ENCODE data around the gene NDOR1.
"Not testable (repeated sequence)": the region's sequence is repeated elsewhere in the genome, so short reads cannot be mapped to it uniquely, and the experiment has no call there.

NDOR1 gene

DNA sequence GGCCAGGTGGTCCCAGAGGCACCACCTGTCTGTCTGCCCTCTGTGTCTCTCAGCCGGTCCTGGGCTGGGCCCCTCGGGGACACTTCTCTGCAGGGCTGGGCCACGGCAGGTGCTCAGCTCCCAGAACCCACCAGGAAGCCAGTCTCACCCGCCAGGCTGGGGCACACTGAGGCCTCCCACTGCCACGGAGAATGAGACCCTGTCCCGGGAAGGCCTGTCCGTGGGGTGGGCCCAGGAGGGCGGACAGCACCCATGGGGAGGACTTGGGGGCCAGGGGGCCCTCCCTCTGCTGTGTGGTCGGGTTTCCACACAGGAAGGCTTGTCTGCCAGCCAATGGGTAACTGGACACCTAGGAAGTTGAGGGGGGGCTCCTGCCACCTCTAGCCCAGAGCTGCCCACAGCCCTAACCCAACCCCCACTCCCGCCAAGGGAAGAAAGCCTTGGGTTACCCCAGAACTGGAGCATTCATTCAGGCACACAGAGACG lies 31.5 kb downstream of the NDOR1 start:
- H3K9ac ChIP-seq (ENCODE audit: low read length in 2 of 2): no peak overlapping the region
- H3K27ac ChIP-seq (ENCODE audit: low read length): no peak overlapping the region

DNA sequence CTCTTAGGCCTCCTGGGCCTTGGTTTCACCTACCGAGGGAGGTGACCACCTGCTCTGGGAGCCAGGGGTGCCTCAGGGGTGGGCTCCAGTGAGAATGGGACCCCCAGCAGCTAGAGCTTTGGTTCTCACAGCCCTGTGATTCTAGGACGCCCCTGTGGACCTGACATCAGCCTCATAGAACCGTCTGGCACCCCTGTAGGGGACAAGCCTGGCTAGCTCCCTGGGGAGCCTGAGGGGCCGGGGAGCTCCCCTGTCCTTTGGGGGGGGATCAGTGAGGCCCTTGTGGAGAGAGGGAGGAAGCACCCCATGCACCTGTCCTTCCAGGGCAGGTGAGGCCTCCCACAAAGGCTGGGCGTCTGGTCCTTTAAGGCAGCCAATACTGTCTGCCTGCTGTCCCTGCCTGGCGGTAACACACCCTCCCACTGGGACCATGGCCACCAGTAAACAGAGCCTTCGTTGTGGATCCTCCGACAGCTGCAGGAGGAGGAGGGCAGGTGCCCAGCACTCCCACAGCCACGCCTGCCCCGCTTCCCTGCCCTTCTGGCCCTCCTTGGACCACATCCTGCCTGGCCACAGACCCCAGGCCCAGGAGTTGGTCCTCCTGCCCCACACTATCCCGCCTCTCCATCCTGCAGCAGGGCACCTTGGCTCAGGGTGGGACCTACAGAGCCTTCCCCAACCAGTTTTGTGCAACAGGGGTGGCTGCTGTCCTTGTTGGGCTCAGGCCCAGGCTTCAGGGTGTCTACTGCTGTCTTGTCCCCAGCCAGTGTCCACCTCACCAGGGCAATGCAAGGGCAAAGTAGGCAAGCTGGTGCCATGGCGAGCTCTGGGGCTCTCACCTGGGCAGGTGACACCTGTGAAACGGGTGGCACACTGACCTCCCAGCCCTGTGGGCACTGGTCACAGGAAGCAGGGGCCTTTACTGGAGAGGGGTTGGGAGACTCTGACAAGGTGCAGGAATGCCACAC lies 32.5 kb downstream of the NDOR1 start:
- Histone ChIP-seq H3K27me3 (ENCODE audit: control insufficient read depth in 1 of 2, insufficient read depth in 2 of 2, low read length in 2 of 2) (peaks cover 9 to 15% of the 10 kb centered on the region in 2 donors), H3K4me1 (ENCODE audit: control insufficient read depth, insufficient read depth, low read length) (peaks cover 47% of the 10 kb centered on the region), H3K9ac (ENCODE audit: low read length in 2 of 2) (no peak overlapping the region), H3K27ac (ENCODE audit: low read length) (no peak overlapping the region), H3K9me3 (ENCODE audit: control insufficient read depth in 2 of 2, low read length in 2 of 2) (no peaks in the 10 kb centered on the region), H3K36me3 (ENCODE audit: control insufficient read depth in 2 of 2, insufficient read depth in 2 of 2, low read length in 2 of 2) (peaks cover 6 to 10% of the 10 kb centered on the region in 2 donors), H3K4me3 (ENCODE audit: low read length in 2 of 2) (no peak overlapping the region)

More for the DNA sequence above, 31.5 kb downstream of the NDOR1 start:
- Histone ChIP-seq H3K4me3 (ENCODE audit: low read length in 2 of 2) (peak overlapping the region in 1 of 2 donors; percentile 35), H3K27me3 (ENCODE audit: control insufficient read depth in 1 of 2, insufficient read depth in 2 of 2, low read length in 2 of 2) (peaks cover 17% of the 10 kb centered on the region in 2 donors), H3K4me1 (ENCODE audit: control insufficient read depth, insufficient read depth, low read length) (peaks cover 37% of the 10 kb centered on the region), H3K36me3 (ENCODE audit: control insufficient read depth in 2 of 2, insufficient read depth in 2 of 2, low read length in 2 of 2) (peaks cover 0 to under 1% of the 10 kb centered on the region in 2 donors), H3K9me3 (ENCODE audit: control insufficient read depth in 2 of 2, low read length in 2 of 2) (no peaks in the 10 kb centered on the region)

DNA sequence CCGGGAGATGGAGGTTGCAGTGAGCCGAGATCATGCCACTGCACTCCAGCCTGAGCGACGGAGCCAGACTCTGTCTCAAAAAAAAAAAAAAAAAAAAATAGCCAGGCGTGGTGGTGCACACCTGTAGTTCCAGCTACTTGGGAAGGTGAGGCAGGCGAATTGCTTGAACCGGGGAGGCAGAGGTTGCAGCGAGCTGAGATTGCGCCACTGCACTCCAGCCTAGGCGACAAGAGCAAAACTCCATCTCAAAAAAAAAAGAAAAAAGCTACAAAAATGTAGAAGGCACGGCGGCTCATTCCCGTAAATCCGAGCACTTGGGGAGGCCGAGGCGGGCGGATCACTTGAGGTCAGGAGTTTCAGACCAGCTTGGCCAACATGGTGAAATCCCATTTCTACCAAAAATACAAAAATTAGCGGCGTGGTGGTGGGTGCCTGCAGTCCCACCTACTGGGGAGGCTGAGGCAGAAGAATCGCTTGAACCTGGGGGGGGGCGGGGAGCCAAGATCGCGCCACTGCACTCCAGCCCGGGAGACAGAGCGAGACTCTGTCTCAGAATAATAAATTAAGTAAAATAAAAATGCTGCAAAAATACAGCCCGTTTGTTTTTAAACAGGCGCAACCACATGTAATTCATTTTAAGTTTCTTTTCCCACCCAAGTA lies 34.2 kb downstream of the NDOR1 start:
- peak overlapping the region; percentile 29 to 66 for H3K9ac ChIP-seq (ENCODE audit: low read length in 2 of 2)
- H3K4me1 ChIP-seq (ENCODE audit: control insufficient read depth, insufficient read depth, low read length): peaks cover 57% of the 10 kb centered on the region
- H3K4me3 ChIP-seq (ENCODE audit: low read length in 2 of 2): peak overlapping the region; percentile 69 to 84
- not testable (repeated sequence) for H3K9me3 ChIP-seq (ENCODE audit: control insufficient read depth in 2 of 2, low read length in 2 of 2); H3K27me3 ChIP-seq (ENCODE audit: control insufficient read depth in 1 of 2, insufficient read depth in 2 of 2, low read length in 2 of 2)
- peak overlapping the region; percentile 88 for H3K27ac ChIP-seq (ENCODE audit: low read length)
- H3K36me3 ChIP-seq (ENCODE audit: control insufficient read depth in 2 of 2, insufficient read depth in 2 of 2, low read length in 2 of 2): peaks cover 10 to 16% of the 10 kb centered on the region in 2 donors

DNA sequence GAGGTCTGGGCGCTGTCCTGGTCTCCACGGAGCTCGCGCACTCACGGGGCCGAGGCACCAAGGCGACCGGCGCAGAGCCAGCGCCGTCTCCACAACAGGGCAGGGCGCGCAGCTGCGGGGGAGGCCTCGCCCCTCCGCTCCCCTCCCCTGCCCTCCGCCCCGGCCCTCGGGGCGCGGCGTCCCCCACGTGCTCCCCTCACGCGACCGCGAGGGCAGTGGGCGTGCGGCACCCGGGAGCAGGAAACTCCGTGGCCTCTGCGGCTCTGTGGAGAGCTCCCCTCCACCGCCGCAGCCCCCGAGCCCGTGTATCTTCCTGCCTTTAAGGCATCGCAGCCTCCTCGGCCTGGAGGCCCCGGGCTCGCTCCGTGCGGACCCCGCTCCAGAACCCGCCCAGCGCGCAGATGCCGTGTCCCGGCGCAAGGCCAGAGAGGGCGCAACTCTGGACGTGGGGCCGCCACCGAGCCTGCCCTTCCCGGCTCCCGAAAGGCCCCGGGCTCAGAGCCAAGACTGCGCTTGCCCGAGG lies 34.9 kb downstream of the NDOR1 start:
- Histone ChIP-seq H3K9ac (ENCODE audit: low read length in 2 of 2) (peak overlapping the region; percentile 66 to 71), H3K4me3 (ENCODE audit: low read length in 2 of 2) (peak overlapping the region; percentile 69 to 84), H3K36me3 (ENCODE audit: control insufficient read depth in 2 of 2, insufficient read depth in 2 of 2, low read length in 2 of 2) (peaks cover 10 to 16% of the 10 kb centered on the region in 2 donors), H3K27me3 (ENCODE audit: control insufficient read depth in 1 of 2, insufficient read depth in 2 of 2, low read length in 2 of 2) (peaks cover 0 to 2% of the 10 kb centered on the region in 2 donors), H3K27ac (ENCODE audit: low read length) (peak overlapping the region; percentile 88), H3K4me1 (ENCODE audit: control insufficient read depth, insufficient read depth, low read length) (peaks cover 57% of the 10 kb centered on the region), H3K9me3 (ENCODE audit: control insufficient read depth in 2 of 2, low read length in 2 of 2) (no peaks in the 10 kb centered on the region)

DNA sequence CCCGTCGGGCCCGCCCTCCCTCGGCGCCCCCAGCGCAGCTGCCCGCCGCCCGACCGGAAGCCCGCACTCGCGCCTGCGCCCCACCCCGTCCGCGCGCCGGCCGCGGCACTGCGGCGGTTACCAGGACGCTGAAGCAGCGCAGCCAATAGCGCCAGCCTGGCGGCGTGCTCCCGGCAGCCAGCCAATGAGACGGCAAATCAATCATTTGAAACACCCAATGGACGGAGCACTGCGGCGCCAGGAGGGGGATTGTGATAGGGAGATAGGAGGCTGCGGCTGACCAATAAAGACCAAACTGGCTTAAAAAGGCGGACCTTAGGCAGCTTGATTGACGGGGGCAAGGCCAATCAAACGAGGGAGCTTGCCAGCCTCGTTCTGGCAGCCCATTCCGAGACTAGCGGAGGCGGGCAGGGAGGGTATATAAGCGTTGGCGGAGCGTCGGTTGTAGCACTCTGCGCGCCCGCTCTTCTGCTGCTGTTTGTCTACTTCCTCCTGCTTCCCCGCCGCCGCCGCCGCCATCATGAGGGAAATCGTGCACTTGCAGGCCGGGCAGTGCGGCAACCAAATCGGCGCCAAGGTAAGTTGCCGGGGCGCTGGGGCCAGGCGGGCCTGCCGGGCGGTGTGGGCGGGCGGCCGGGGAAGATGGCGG lies 35.5 kb downstream of the NDOR1 start, which contains the start of gene TUBB4B:
TUBB4B (plus strand) TSS at position 447 of the 649 bp plus-strand sequence; CDS start at position 521, 74 bp downstream.
- H3K27me3 ChIP-seq (ENCODE audit: control insufficient read depth in 1 of 2, insufficient read depth in 2 of 2, low read length in 2 of 2): no peaks in the 10 kb centered on the region
- H3K9ac ChIP-seq (ENCODE audit: low read length in 2 of 2): peak within 1 kb of the TSS; percentile 71 to 75
- no peaks in the 10 kb centered on the region for H3K9me3 ChIP-seq (ENCODE audit: control insufficient read depth in 2 of 2, low read length in 2 of 2)
- peak within 1 kb of the TSS; percentile 79 to 84 for H3K4me3 ChIP-seq (ENCODE audit: low read length in 2 of 2)
- peaks cover 10 to 16% of the 10 kb centered on the region in 2 donors for H3K36me3 ChIP-seq (ENCODE audit: control insufficient read depth in 2 of 2, insufficient read depth in 2 of 2, low read length in 2 of 2)
- H3K4me1 ChIP-seq (ENCODE audit: control insufficient read depth, insufficient read depth, low read length): peaks cover 53% of the 10 kb centered on the region
- peak within 1 kb of the TSS; percentile 88 for H3K27ac ChIP-seq (ENCODE audit: low read length)

DNA sequence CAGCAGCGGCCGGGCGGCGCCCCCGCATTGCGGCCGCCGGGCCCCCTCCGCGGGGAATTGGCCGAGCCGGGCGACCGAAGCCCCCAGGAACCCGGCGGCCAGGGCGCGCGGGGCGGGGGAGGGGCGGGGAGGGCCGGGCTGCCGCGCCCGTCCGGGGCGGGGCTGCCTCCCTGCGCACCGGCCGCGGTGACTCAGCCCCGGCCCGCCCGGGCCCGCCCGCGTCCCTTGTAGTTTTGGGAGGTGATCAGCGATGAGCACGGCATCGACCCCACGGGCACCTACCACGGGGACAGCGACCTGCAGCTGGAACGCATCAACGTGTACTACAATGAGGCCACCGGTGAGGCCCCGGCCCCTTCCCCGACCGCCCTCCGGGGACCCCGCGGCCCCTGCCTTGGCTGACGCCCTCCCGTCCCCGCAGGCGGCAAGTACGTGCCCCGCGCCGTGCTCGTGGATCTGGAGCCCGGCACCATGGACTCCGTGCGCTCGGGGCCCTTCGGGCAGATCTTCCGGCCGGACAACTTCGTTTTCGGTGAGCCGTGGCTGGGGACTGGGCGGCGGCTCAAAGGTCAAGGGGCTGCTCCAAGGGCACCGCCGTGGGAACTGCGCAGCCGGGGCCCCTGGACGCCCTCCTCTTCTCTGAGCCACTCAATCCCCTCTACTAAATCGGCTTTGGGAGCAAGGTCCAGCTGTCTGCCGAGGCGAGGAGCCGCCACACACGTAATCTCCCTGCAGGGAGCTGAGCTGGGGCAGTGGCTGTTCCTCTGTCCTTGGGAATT lies 36.2 kb downstream of the NDOR1 start:
- H3K27ac ChIP-seq (ENCODE audit: low read length): peak overlapping the region; percentile 75
- peaks cover 10 to 16% of the 10 kb centered on the region in 2 donors for H3K36me3 ChIP-seq (ENCODE audit: control insufficient read depth in 2 of 2, insufficient read depth in 2 of 2, low read length in 2 of 2)
- peaks cover 46% of the 10 kb centered on the region for H3K4me1 ChIP-seq (ENCODE audit: control insufficient read depth, insufficient read depth, low read length)
- no peaks in the 10 kb centered on the region for H3K9me3 ChIP-seq (ENCODE audit: control insufficient read depth in 2 of 2, low read length in 2 of 2)
- H3K27me3 ChIP-seq (ENCODE audit: control insufficient read depth in 1 of 2, insufficient read depth in 2 of 2, low read length in 2 of 2): no peaks in the 10 kb centered on the region
- H3K9ac ChIP-seq (ENCODE audit: low read length in 2 of 2): peak overlapping the region; percentile 68 to 75
- peak overlapping the region; percentile 79 to 84 for H3K4me3 ChIP-seq (ENCODE audit: low read length in 2 of 2)

DNA sequence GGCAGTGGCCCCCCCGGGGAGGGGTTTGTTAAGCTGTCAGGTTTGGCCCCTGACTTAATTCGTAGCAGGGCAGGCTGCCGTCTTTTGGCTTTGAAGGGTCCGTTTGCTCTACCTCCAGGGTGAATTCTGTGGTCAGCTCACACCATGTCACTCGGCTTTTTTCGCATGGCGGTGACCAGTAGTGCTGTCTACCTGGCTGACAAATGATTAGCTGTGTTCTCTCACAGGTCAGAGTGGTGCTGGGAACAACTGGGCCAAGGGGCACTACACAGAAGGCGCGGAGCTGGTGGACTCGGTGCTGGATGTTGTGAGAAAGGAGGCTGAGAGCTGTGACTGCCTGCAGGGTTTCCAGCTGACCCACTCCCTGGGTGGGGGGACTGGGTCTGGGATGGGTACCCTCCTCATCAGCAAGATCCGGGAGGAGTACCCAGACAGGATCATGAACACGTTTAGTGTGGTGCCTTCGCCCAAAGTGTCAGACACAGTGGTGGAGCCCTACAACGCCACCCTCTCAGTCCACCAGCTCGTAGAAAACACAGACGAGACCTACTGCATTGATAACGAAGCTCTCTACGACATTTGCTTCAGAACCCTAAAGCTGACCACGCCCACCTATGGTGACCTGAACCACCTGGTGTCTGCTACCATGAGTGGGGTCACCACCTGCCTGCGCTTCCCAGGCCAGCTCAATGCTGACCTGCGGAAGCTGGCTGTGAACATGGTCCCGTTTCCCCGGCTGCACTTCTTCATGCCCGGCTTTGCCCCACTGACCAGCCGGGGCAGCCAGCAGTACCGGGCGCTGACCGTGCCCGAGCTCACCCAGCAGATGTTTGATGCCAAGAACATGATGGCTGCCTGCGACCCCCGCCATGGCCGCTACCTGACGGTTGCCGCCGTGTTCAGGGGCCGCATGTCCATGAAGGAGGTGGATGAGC lies 37.0 kb downstream of the NDOR1 start:
- H3K27ac ChIP-seq (ENCODE audit: low read length): peak overlapping the region; percentile 75
- peaks cover 10 to 16% of the 10 kb centered on the region in 2 donors for H3K36me3 ChIP-seq (ENCODE audit: control insufficient read depth in 2 of 2, insufficient read depth in 2 of 2, low read length in 2 of 2)
- peak overlapping the region; percentile 79 to 84 for H3K4me3 ChIP-seq (ENCODE audit: low read length in 2 of 2)
- H3K9ac ChIP-seq (ENCODE audit: low read length in 2 of 2): peak overlapping the region; percentile 68 to 75
- peaks cover 38% of the 10 kb centered on the region for H3K4me1 ChIP-seq (ENCODE audit: control insufficient read depth, insufficient read depth, low read length)
- no peaks in the 10 kb centered on the region for H3K27me3 ChIP-seq (ENCODE audit: control insufficient read depth in 1 of 2, insufficient read depth in 2 of 2, low read length in 2 of 2)
- no peaks in the 10 kb centered on the region for H3K9me3 ChIP-seq (ENCODE audit: control insufficient read depth in 2 of 2, low read length in 2 of 2)

DNA sequence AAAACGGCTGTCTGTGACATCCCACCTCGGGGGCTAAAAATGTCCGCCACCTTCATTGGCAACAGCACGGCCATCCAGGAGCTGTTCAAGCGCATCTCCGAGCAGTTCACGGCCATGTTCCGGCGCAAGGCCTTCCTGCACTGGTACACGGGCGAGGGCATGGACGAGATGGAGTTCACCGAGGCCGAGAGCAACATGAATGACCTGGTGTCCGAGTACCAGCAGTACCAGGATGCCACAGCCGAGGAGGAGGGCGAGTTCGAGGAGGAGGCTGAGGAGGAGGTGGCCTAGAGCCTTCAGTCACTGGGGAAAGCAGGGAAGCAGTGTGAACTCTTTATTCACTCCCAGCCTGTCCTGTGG lies 37.7 kb downstream of the NDOR1 start:
- not testable (repeated sequence) for H3K9ac ChIP-seq (ENCODE audit: low read length in 2 of 2); H3K4me3 ChIP-seq (ENCODE audit: low read length in 2 of 2)
- peaks cover 37% of the 10 kb centered on the region for H3K4me1 ChIP-seq (ENCODE audit: control insufficient read depth, insufficient read depth, low read length)

More for the DNA sequence above, 37.7 kb downstream of the NDOR1 start:
- not testable (repeated sequence) for H3K27me3 ChIP-seq (ENCODE audit: control insufficient read depth in 1 of 2, insufficient read depth in 2 of 2, low read length in 2 of 2); H3K9me3 ChIP-seq (ENCODE audit: control insufficient read depth in 2 of 2, low read length in 2 of 2); H3K27ac ChIP-seq (ENCODE audit: low read length)
- peaks cover 10 to 16% of the 10 kb centered on the region in 2 donors for H3K36me3 ChIP-seq (ENCODE audit: control insufficient read depth in 2 of 2, insufficient read depth in 2 of 2, low read length in 2 of 2)
